Fibroblast of lung (primary cell): ENCODE data around the gene MTR.

Source experiments
- EZH2 ChIP-seq: IDR thresholded peaks from 2 replicates; pipeline ENCODE4 v1.5.1; 2012; ENCODE audit warnings: low read length, control low read depth, mild to moderate bottlenecking; ENCODE audit errors: missing control alignments
- TF ChIP-seq, protein P1 (sequence below), 2 donors: IDR thresholded peaks in 1 of 2; conservative IDR thresholded peaks in 1 of 2; 1 replicate in 1 of 2; 2 replicates in 1 of 2; pipeline ENCODE4 v1.5.1; 2011 to 2012; ENCODE audit warnings: low read length in 2 of 2, control low read depth in 1 of 2, inconsistent platforms in 1 of 2, low read depth in 1 of 2, mild to moderate bottlenecking in 1 of 2

DNA sequence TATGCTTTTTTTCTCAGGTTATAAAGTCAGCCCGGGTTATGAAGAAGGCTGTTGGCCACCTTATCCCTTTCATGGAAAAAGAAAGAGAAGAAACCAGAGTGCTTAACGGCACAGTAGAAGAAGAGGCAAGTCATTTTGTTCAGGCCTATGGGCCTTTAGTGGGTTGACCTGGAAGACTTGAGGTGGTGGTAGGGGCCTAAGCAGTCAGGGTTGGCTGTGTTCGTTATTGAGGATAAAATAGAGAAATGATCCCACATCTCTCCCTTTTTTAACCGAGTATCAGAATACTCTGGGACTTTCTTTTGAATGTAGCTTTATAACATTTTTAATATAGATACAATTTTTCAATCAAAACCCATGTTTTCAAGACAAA is 67.1 kb downstream of the MTR start:
- TF ChIP-seq, protein P1, sequence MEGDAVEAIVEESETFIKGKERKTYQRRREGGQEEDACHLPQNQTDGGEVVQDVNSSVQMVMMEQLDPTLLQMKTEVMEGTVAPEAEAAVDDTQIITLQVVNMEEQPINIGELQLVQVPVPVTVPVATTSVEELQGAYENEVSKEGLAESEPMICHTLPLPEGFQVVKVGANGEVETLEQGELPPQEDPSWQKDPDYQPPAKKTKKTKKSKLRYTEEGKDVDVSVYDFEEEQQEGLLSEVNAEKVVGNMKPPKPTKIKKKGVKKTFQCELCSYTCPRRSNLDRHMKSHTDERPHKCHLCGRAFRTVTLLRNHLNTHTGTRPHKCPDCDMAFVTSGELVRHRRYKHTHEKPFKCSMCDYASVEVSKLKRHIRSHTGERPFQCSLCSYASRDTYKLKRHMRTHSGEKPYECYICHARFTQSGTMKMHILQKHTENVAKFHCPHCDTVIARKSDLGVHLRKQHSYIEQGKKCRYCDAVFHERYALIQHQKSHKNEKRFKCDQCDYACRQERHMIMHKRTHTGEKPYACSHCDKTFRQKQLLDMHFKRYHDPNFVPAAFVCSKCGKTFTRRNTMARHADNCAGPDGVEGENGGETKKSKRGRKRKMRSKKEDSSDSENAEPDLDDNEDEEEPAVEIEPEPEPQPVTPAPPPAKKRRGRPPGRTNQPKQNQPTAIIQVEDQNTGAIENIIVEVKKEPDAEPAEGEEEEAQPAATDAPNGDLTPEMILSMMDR (conservative IDR thresholded peaks at IDR 0.05 in 1 of 2, IDR thresholded peaks at IDR 0.05 in 1 of 2; ENCODE audit: low read depth in 1 of 2, low read length in 2 of 2): no peak
- TF ChIP-seq EZH2: no peak
